ENCODE results near the gene FAM234B.

GRCh38 chr12:13027032-13027431 lies 17.1 kb upstream of the FAM234B start:
- TF ChIP-seq CTCF (IDR thresholded peaks at IDR 0.05) (no peak), POLR2AphosphoS5 (IDR thresholded peaks at IDR 0.05) (no peak), EP300 (IDR thresholded peaks at IDR 0.05) (no peak), POLR2A (IDR thresholded peaks at IDR 0.05) (no peak)

All from upper lobe of left lung (tissue), 4 donors.